Superior temporal gyrus (tissue), 1 donor: ENCODE results near the gene OR2T6.
"Not testable (repeated sequence)": the region's sequence is repeated elsewhere in the genome, so short reads cannot be mapped to it uniquely, and the experiment has no call there.

Experiments
- DNase-seq: peaks from one replicate; pipeline ENCODE4 v3.0.0-alpha.2; 2016; ENCODE audit errors: extremely low spot score

The OR2T6 gene

DNA sequence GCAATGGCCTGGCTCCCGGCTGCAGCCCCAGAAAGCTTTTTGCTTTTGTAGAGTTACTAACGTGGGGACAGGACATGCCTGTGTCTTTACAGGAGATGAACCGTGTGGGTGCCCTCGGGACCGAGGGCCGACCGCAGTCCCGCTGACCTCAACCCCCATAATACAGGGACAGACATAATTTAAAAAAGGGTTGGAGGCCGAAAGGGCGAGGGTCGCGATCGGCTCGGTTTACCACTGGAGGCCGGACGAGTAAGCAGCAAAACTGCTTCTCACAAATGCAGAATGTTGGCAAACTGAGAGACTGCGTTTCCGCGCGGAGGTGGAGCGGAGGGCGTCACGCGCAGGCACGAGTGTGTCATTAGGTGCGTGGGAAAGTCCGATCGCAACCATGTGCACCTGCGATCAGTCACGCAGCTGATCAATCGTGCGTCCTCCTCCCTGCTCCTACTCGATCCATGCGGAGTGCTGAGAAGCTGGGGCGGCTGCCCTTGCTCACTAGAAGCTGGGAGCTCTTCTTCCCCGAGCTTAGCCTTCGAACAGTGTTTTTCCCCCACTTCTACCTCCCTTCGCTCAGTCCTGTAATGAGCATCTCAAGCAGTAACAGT, 58.4 kb downstream of the OR2T6 start:
- DNase-seq, result not testable (repeated sequence)

DNA sequence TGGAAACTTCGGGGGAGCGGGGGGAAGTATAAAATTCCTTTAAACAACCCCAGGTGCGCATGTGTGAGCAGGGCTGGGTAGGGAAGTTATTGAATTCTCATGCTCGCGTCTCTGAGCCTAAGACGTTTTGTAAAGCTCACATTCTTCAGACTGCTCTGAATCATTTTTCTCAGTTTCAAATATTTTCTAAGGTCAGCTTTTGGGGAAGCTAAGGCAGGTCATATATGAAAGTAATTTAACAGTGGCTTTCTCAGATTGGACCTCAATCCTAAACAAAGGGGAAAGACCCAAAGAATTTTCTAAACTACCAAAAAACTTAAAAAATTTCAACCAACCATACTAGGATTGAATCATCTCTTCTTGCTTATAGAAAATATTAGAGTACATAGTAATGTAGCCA, 59.4 kb downstream of the OR2T6 start:
- not testable (repeated sequence) for DNase-seq

DNA sequence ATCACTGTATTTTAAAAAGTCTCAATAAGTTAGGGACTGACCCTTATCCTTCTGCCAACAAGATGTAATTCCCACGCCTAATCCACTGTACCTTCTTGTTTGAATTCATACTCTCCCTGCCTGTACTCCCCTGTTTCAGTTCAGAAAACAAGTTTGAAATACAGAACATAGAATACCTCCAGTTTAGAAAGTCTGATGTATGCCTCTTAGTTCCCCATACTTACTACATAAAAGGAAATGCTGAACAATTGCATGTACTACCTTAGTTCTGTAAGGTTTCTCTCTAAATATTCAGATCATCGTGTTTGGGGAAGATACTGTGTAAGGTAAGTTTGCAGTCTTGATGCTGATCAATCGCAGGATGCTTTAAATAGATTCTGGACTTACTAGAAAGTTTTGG, 60.8 kb downstream of the OR2T6 start:
- not testable (repeated sequence) for DNase-seq

DNA sequence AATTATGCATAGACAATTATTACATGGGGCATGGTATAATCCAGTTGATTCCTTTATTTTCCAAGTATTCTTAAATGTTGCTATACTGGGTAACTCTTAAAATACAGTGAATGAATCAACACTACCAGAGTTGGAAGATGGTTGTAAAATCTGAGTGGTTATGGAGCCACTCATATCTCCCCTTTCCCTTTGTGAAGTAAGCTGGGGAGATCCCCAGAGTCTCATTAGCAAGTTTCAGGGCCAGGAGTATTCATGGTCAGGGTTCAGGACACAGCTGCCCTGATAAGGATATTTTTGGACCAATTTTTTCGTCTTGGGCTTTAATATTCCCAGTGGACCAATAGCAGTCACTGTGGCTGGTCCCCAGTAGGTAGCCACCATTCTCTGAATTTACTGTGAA, 63.1 kb downstream of the OR2T6 start:
- not testable (repeated sequence) for DNase-seq

DNA sequence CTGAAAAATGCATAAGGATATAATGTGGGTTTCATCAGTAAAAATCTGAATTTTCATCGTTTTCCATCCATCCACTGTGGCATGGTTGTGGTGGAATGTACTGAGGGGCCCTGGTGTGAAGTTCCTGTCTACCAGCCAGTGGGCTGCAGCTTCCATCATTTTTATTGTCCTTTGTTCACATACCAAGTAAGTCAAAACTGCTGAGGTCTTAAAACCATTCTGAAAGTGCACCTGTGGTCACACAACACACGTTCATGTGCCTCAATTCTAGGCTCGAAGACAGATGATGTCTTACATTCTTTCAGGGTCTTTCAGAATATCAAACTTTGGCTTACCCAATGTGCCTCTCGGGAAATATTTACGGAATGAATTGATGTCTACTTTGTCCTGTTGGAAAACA, 63.7 kb downstream of the OR2T6 start:
- DNase-seq, result not testable (repeated sequence)
